Tibial nerve (tissue), 4 donors: ENCODE data around the gene OXLD1. TPM values are rescaled to one million over a fixed set of nuclear protein-coding genes. Genes with fewer than 3 reads are reported as not detected.

Source experiments
- DNase-seq, 2 donors: peaks; one replicate each; pipeline ENCODE4 v3.0.0-alpha.2; 2019; ENCODE audit warnings: low spot score in 2 of 2
- H3K27ac ChIP-seq, 4 donors: fragments of 200-600 bp; sonication (generic) in 3 of 4; one replicate each; pipeline ENCODE4 v1.5.1; 2017 to 2019; ENCODE audit warnings: mild to moderate bottlenecking in 1 of 4
- H3K27me3 ChIP-seq, 2 donors: fragments of 200-600 bp; sonication (generic) in 1 of 2; one replicate each; pipeline versions ENCODE4 v1.5.1 to v1.6.0; 2017 to 2019
- H3K36me3 ChIP-seq, 3 donors: fragments of 200-600 bp; sonication (generic); one replicate each; pipeline ENCODE4 v1.5.1; 2018 to 2019
- H3K4me1 ChIP-seq, 4 donors: fragments of 200-600 bp; sonication (generic) in 3 of 4; one replicate each; pipeline ENCODE4 v1.5.1; 2017 to 2019
- H3K4me3 ChIP-seq, 4 donors: fragments of 200-600 bp; sonication (generic) in 3 of 4; one replicate each; pipeline ENCODE4 v1.5.1; 2017 to 2019; ENCODE audit warnings: mild to moderate bottlenecking in 1 of 4, moderate library complexity in 1 of 4
- H3K9me3 ChIP-seq, 4 donors: fragments of 200-600 bp; sonication (generic) in 3 of 4; one replicate each; pipeline ENCODE4 v1.5.1; 2017 to 2019
- EP300 ChIP-seq, 2 donors: sonication (generic); formaldehyde crosslinking; IDR thresholded peaks; one replicate each; pipeline ENCODE4 v1.6.1; 2017; ENCODE audit warnings: antibody characterized with exemption in 2 of 2, mild to moderate bottlenecking in 1 of 2
- POLR2A ChIP-seq, 2 donors: fragments of 450-650 bp; IDR thresholded peaks; one replicate each; pipeline ENCODE4 v1.6.1; 2017; ENCODE audit warnings: antibody characterized with exemption in 2 of 2, mild to moderate bottlenecking in 2 of 2, moderate library complexity in 2 of 2
- WGBS, 2 donors: methylation state at CpG; one replicate each; pipeline ENCODE4 v1.1.5; 2018; 5-methylcytosine and 5-hydroxymethylcytosine counted together
- total RNA-seq, 4 donors: library from RNA; depleted of rRNA; stranded (reverse); fragments of >200 nt; gene quantifications; one replicate each; pipeline ENCODE4 v1.1.0, GENCODE V29; 2016
- TF ChIP-seq, protein P1 (sequence below), 5 experiments: fragments of 200-600 bp in 3 of 5; fragments of 450-650 bp in 2 of 5; sonication (generic) in 3 of 5; IDR thresholded peaks; one replicate each; pipeline ENCODE4 v1.5.1; 2016 to 2019; ENCODE audit warnings: antibody characterized with exemption in 5 of 5, mild to moderate bottlenecking in 3 of 5, moderate library complexity in 2 of 5

The OXLD1 gene
- total RNA-seq, 4 donors from 2014 or later = 31.4 to 38.1 (median 35.8) TPM

DNA sequence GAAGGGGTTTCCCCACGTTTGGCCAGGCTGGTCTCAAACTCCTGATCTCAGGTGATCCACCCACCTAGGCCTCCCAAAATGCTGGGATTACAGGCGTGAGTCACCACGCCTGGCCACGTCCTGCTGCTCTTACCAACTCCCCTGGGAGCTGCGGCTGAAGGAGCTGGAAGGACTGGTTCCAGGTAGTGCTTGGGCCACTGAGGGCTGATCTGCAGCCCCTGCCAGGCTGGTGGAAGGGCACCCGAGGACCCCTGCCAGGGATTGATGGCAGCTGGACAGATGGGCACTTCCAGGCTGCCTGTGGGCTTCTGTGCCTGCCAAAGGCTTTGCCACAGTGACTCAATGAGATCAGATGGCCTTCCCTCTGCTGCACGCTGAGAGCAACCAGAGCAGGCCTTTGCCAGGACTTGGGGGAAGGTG is 2.3 kb downstream of the OXLD1 start:
- Histone ChIP-seq H3K4me1 (peaks cover 0 to 30% (median 12%) of the 10 kb centered on the region in 4 donors), H3K27ac (no peak overlapping the region), H3K27me3 (no peaks in the 10 kb centered on the region), H3K36me3 (peaks cover 0 to 13% (median 0%) of the 10 kb centered on the region in 3 donors), H3K9me3 (no peaks in the 10 kb centered on the region), H3K4me3 (no peak overlapping the region)
- no peak for DNase-seq
- WGBS, 2 donors = 69 to 83% methylated on average over 7 of the region's 7 CpGs
- TF ChIP-seq POLR2A (IDR thresholded peaks at IDR 0.05) = no peak
- TF ChIP-seq, protein P1, sequence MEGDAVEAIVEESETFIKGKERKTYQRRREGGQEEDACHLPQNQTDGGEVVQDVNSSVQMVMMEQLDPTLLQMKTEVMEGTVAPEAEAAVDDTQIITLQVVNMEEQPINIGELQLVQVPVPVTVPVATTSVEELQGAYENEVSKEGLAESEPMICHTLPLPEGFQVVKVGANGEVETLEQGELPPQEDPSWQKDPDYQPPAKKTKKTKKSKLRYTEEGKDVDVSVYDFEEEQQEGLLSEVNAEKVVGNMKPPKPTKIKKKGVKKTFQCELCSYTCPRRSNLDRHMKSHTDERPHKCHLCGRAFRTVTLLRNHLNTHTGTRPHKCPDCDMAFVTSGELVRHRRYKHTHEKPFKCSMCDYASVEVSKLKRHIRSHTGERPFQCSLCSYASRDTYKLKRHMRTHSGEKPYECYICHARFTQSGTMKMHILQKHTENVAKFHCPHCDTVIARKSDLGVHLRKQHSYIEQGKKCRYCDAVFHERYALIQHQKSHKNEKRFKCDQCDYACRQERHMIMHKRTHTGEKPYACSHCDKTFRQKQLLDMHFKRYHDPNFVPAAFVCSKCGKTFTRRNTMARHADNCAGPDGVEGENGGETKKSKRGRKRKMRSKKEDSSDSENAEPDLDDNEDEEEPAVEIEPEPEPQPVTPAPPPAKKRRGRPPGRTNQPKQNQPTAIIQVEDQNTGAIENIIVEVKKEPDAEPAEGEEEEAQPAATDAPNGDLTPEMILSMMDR (IDR thresholded peaks at IDR 0.05) = no peak
- no peak for TF ChIP-seq EP300 (IDR thresholded peaks at IDR 0.05)

DNA sequence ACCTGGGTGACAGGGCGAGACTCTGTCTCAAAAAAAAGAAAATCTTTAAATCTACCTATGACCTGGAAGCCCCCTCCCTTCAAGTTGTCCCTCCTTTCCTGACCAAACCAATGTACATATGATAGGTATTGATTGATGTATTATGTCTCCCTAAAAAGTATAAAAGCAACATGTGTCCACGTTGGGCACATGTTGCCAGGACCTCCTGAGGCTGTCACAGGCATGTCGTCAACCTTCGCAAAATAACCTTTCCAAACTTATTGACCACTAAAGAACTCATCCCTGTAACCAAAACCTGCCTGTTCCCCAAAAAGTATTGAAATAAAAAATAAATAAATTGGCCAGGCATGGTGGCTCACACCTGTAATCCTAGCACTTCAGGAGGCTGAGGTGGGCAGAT is 4.4 kb downstream of the OXLD1 start:
- no peak for TF ChIP-seq POLR2A (IDR thresholded peaks at IDR 0.05)
- no peak for TF ChIP-seq EP300 (IDR thresholded peaks at IDR 0.05)
- TF ChIP-seq, protein P1 (IDR thresholded peaks at IDR 0.05) = no peak
- Histone ChIP-seq H3K4me1 (peaks cover 0 to 15% (median 4%) of the 10 kb centered on the region in 4 donors), H3K27ac (no peak overlapping the region), H3K27me3 (no peaks in the 10 kb centered on the region), H3K4me3 (no peak overlapping the region), H3K9me3 (no peaks in the 10 kb centered on the region), H3K36me3 (peaks cover 0 to 12% (median 0%) of the 10 kb centered on the region in 3 donors)
- 91 to 95% methylated on average over 4 of the region's 4 CpGs for WGBS, 2 donors
- DNase-seq = no peak

DNA sequence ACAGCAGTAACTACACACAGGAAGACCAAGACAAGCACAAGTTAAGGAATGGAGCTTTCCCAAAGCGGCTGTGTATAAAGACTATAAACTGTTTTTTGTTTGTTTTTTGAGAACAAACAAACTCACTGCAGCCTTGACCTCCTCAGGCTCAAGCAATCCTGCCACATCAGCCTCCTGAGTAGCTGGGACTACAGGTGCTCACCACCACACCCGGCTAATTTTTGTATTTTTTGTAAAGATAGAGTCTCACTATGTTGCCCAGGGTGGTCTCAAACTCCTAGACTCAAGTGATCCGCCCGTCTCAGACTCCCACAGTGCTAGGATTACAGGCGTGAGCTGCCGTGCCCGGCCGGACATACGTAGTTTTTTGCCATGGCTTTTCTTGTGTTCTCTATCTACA is 6.0 kb downstream of the OXLD1 start:
- DNase-seq = no peak
- no peak for TF ChIP-seq POLR2A (IDR thresholded peaks at IDR 0.05)
- no peak for TF ChIP-seq EP300 (IDR thresholded peaks at IDR 0.05)
- TF ChIP-seq, protein P1 (IDR thresholded peaks at IDR 0.05) = no peak
- 83 to 85% methylated on average over 9 of the region's 9 CpGs for WGBS, 2 donors
- peaks cover 0 to 12% (median 0%) of the 10 kb centered on the region in 3 donors for H3K36me3 ChIP-seq
- no peaks in the 10 kb centered on the region for H3K27me3 ChIP-seq
- no peak overlapping the region for H3K27ac ChIP-seq
- no peak overlapping the region for H3K4me3 ChIP-seq
- H3K9me3 ChIP-seq = no peaks in the 10 kb centered on the region
- peaks cover 0 to 8% (median 2%) of the 10 kb centered on the region in 4 donors for H3K4me1 ChIP-seq

DNA sequence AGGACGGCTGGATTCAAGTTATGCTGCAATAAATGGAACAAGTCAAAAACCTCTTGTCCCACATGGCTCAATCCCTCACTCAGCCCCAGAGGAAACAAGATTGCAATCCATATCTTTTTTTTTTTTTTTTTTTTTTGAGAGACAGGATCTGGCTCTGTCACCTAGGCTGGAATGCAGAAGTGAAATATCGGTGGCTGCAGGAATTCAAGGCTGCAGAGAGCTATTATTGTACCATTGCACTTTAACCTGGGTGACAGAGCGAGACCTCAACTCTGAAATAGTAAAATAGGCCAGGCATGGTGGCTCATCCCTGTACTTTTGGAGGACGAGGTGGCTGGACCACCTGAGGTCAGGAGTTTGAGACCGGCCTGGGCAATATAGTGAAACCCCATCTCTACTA is 7.4 kb downstream of the OXLD1 start:
- Histone ChIP-seq H3K9me3 (no peaks in the 10 kb centered on the region), H3K4me3 (no peak overlapping the region), H3K36me3 (peaks cover 0 to under 1% (median 0%) of the 10 kb centered on the region in 3 donors), H3K27ac (no peak overlapping the region), H3K27me3 (peaks cover 0 to 3% of the 10 kb centered on the region in 2 donors), H3K4me1 (no peaks in the 10 kb centered on the region)
- TF ChIP-seq, protein P1 (IDR thresholded peaks at IDR 0.05) = no peak
- no peak for TF ChIP-seq POLR2A (IDR thresholded peaks at IDR 0.05)
- no peak for TF ChIP-seq EP300 (IDR thresholded peaks at IDR 0.05)
- DNase-seq = no peak
- 80 to 88% methylated on average over 5 of the region's 5 CpGs for WGBS, 2 donors

DNA sequence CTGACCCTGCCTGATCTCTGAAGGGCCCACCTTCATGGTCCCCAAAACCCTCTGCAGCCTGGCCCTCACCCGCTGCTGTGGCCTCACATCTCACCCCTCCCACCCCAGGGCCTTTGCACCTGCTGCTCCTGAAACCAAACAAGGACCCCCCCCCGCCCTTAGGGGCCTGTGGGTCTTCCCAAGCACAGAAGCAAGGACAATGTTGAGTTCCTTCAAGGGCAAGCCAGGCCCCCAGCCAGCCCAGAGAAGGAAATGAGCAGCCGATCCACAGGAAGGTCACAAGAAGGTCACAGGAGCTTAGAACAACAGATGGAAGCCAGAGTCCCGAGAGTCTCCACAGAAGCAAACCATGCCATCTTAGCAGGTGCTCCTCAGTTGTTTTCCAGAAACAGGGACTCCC is 9.6 kb downstream of the OXLD1 start:
- peaks cover 0 to 20% of the 10 kb centered on the region in 2 donors for H3K27me3 ChIP-seq
- no peaks in the 10 kb centered on the region for H3K36me3 ChIP-seq
- no peaks in the 10 kb centered on the region for H3K4me1 ChIP-seq
- no peak overlapping the region for H3K4me3 ChIP-seq
- DNase-seq = no peak
- 58 to 100% methylated on average over 1 to 4 of the region's 4 CpGs for WGBS, 2 donors
- TF ChIP-seq EP300 (IDR thresholded peaks at IDR 0.05) (no peak), POLR2A (IDR thresholded peaks at IDR 0.05) (no peak)
- TF ChIP-seq, protein P1 (IDR thresholded peaks at IDR 0.05) = no peak
- no peak overlapping the region for H3K27ac ChIP-seq
- no peaks in the 10 kb centered on the region for H3K9me3 ChIP-seq
